Stomach smooth muscle (tissue), 2 donors: ENCODE measurements around the gene PLD4.

Source experiments
- H3K27ac ChIP-seq: one replicate; pipeline ENCODE4 v1.7.0; 2013; ENCODE audit warnings: mild to moderate bottlenecking, low read length, inconsistent platforms
- H3K27me3 ChIP-seq, 2 donors: one replicate each; pipeline ENCODE4 v1.7.0; 2013; ENCODE audit warnings: low read length in 2 of 2; ENCODE audit not compliant: insufficient read depth in 2 of 2, control insufficient read depth in 1 of 2
- H3K36me3 ChIP-seq, 2 donors: one replicate each; pipeline ENCODE4 v1.7.0; 2013; ENCODE audit warnings: low read length in 2 of 2; ENCODE audit not compliant: control insufficient read depth in 2 of 2, insufficient read depth in 2 of 2
- H3K4me1 ChIP-seq: one replicate; pipeline ENCODE4 v1.7.0; 2013; ENCODE audit warnings: low read length; ENCODE audit not compliant: control insufficient read depth, insufficient read depth
- H3K4me3 ChIP-seq, 2 donors: one replicate each; pipeline ENCODE4 v1.7.0; 2013; ENCODE audit warnings: low read length in 2 of 2
- H3K9ac ChIP-seq, 2 donors: one replicate each; pipeline ENCODE4 v1.7.0; 2013; ENCODE audit warnings: low read length in 2 of 2, mild to moderate bottlenecking in 1 of 2
- H3K9me3 ChIP-seq, 2 donors: one replicate each; pipeline ENCODE4 v1.7.0; 2013; ENCODE audit warnings: low read length in 2 of 2; ENCODE audit not compliant: control insufficient read depth in 2 of 2
- donor health status: healthy.
- donor health status: Pancreatic carcinoma.

PLD4 gene

GRCh38 chr14:104931771-104932675 is 7.3 kb downstream of the PLD4 start:
- H3K27ac ChIP-seq, result peak overlapping the region; percentile 24
- H3K36me3 ChIP-seq, result peaks cover 0 to 1% of the 10 kb centered on the region in 2 donors
- H3K9me3 ChIP-seq, result no peaks in the 10 kb centered on the region
- H3K4me1 ChIP-seq, result peaks cover 14% of the 10 kb centered on the region
- H3K4me3 ChIP-seq, result peak overlapping the region in 1 of 2 donors; percentile 70
- H3K27me3 ChIP-seq, result no peaks in the 10 kb centered on the region
- no peak overlapping the region for H3K9ac ChIP-seq

DNA sequence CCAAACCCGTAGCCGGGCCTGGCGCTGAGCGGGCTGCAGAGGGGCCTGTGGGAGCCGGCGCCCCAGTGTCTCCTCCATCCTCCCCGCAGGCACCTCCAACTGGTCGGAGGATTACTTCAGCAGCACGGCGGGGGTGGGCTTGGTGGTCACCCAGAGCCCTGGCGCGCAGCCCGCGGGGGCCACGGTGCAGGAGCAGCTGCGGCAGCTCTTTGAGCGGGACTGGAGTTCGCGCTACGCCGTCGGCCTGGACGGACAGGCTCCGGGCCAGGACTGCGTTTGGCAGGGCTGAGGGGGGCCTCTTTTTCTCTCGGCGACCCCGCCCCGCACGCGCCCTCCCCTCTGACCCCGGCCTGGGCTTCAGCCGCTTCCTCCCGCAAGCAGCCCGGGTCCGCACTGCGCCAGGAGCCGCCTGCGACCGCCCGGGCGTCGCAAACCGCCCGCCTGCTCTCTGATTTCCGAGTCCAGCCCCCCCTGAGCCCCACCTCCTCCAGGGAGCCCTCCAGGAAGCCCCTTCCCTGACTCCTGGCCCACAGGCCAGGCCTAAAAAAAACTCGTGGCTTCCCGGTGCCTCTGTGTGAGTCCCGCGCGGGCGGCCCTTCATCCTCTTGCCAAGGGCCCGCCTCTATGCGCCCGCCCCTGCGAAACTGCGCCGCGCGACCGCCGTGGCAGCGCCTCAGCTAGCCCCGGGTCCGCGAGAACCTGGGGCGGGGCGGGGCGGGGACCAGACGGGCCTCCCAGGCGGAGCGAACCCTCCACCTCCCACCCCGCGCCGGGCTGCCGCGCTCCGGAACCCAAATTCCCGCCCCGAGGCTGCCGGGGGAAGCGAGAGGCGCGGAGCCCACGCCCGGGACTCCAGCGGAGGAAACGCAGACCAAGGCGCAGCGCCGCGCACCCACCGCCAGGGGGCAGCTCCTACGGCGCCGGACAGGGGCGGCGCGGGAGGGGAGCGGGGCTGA is 8.3 kb downstream of the PLD4 start:
- H3K9ac ChIP-seq, result peak overlapping the region; percentile 2 to 34
- peaks cover 14% of the 10 kb centered on the region for H3K4me1 ChIP-seq
- no peaks in the 10 kb centered on the region for H3K27me3 ChIP-seq
- H3K27ac ChIP-seq, result peak overlapping the region; percentile 24
- peak overlapping the region; percentile 44 to 70 for H3K4me3 ChIP-seq
- no peaks in the 10 kb centered on the region for H3K9me3 ChIP-seq
- H3K36me3 ChIP-seq, result peaks cover 0 to 4% of the 10 kb centered on the region in 2 donors

GRCh38 chr14:104933746-104934733 is 9.4 kb downstream of the PLD4 start:
- Histone ChIP-seq H3K27me3 (no peaks in the 10 kb centered on the region), H3K4me3 (peak overlapping the region in 1 of 2 donors; percentile 8), H3K4me1 (peaks cover 14% of the 10 kb centered on the region), H3K36me3 (peaks cover 5 to 9% of the 10 kb centered on the region in 2 donors), H3K9ac (no peak overlapping the region), H3K9me3 (no peaks in the 10 kb centered on the region), H3K27ac (no peak overlapping the region)

DNA sequence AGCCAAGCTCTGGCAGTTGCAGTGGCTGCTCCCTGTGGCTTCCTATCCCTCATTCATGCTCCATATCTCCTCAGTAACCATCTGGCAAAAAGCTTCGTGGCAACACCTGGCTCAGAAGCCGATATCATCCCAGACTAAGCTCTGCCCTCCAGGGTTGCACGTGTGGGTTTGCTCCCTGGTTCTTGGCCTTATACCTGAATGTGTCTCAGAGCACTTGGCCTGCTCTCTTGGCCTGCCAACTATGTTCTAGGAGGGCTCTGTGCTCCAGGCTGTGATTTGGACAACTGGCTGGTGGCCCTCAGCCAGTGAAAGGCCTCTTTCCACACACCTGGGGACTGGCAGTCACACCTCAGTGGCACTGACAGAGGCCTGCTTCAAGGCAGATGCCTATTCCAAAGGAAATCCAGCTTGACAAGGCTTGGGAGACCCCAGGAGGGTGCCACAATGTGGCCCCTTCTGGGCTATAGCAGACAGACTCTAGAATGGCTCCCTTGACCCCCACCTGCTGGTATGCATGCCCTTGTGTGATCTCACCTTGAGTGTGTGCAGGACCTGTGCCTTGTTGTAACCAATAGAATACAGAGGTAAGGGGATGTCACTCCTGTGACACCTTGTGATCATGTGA is 10.5 kb downstream of the PLD4 start:
- Histone ChIP-seq H3K4me3 (no peak overlapping the region), H3K36me3 (peaks cover 13 to 18% of the 10 kb centered on the region in 2 donors), H3K9me3 (no peaks in the 10 kb centered on the region), H3K27ac (no peak overlapping the region), H3K9ac (no peak overlapping the region), H3K27me3 (no peaks in the 10 kb centered on the region), H3K4me1 (peaks cover 14% of the 10 kb centered on the region)

- Histone ChIP-seq H3K9me3 (no peaks in the 10 kb centered on the region), H3K27me3 (no peaks in the 10 kb centered on the region), H3K27ac (no peak overlapping the region), H3K9ac (no peak overlapping the region), H3K4me3 (no peak overlapping the region), H3K4me1 (peaks cover 14% of the 10 kb centered on the region), H3K36me3 (peaks cover 17 to 25% of the 10 kb centered on the region in 2 donors)
These were observed 11.3 kb downstream of the PLD4 start for GRCh38 chr14:104935955-104936354.

- Histone ChIP-seq H3K4me3 (no peak overlapping the region), H3K9ac (no peak overlapping the region), H3K27me3 (no peaks in the 10 kb centered on the region), H3K27ac (no peak overlapping the region), H3K9me3 (no peaks in the 10 kb centered on the region), H3K4me1 (peaks cover 11% of the 10 kb centered on the region), H3K36me3 (peaks cover 22 to 31% of the 10 kb centered on the region in 2 donors)
These were observed 11.9 kb downstream of the PLD4 start for GRCh38 chr14:104936361-104937155.

DNA sequence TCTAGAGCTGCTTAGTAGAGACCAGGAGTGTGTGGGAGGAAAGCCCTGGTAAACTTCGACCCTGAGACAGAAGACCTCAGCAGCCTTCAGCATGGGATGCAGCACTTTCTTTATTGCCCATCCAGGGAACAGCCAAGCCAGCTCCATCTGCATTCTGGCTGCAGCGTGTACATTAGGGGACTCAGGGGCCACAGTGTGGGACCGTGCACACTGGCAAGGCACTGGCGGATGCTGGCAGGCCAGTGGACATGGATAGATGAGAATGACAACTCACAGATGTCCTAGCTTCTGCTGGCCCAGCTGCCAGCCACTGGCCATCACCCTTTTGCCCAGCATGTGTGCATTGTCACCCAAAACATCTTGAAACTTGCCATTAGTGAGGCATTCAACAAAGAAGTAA is 12.5 kb downstream of the PLD4 start:
- Histone ChIP-seq H3K4me3 (no peak overlapping the region), H3K27me3 (no peaks in the 10 kb centered on the region), H3K27ac (no peak overlapping the region), H3K4me1 (peaks cover 8% of the 10 kb centered on the region), H3K9me3 (no peaks in the 10 kb centered on the region), H3K36me3 (peaks cover 28 to 37% of the 10 kb centered on the region in 2 donors), H3K9ac (no peak overlapping the region)

GRCh38 chr14:104937694-104938365 is 13.2 kb downstream of the PLD4 start:
- Histone ChIP-seq H3K9ac (no peak overlapping the region), H3K4me1 (peaks cover 2% of the 10 kb centered on the region), H3K9me3 (no peaks in the 10 kb centered on the region), H3K36me3 (peaks cover 29 to 38% of the 10 kb centered on the region in 2 donors), H3K4me3 (no peak overlapping the region), H3K27ac (no peak overlapping the region), H3K27me3 (no peaks in the 10 kb centered on the region)

- H3K36me3 ChIP-seq, result peaks cover 29 to 38% of the 10 kb centered on the region in 2 donors
- H3K4me3 ChIP-seq, result no peak overlapping the region
- H3K4me1 ChIP-seq, result no peaks in the 10 kb centered on the region
- H3K27ac ChIP-seq, result no peak overlapping the region
- H3K27me3 ChIP-seq, result no peaks in the 10 kb centered on the region
- no peak overlapping the region for H3K9ac ChIP-seq
- no peaks in the 10 kb centered on the region for H3K9me3 ChIP-seq
These were observed 13.8 kb downstream of the PLD4 start for GRCh38 chr14:104938436-104938835.
